Measurements from ENCODE around the gene PKD2L1. TPM values are rescaled to one million over a fixed set of nuclear protein-coding genes. Genes with fewer than 3 reads are reported as not detected.

The PKD2L1 gene
- total and polyA plus RNA-seq, 2 of the 8 experiments (the other 6 are each of a cell fraction or from before 2014, with no cell fraction given): 0.20 to 0.33 TPM

DNA sequence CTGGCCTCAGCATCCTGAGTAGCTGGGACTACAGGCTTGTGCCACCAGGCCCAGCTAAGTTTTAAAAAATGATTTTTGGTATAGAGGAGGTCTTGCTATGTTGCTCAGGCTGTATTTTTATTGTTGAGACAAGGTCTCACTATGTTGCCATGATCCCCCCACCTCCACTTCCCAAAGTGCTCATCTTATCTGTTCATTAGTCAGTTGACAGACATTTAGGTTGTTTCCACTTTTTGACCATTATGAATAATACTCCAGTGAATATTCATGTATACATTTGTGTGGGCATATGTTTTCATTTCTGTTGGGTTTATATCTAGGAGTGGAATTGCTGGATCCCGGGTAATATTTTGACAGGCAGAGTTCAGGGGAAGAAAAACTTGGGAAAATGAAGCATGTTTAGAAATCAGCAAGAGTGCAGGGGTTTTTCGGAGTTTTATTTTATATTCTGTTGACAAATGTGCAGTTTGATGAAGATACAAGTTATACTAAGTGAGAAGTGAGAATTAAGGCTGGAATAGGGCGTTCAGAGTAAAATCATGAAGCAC lies 14.3 kb upstream of the PKD2L1 start:
- POLR2A ChIA-PET (ENCODE audit: partially characterized antibody): interaction anchor here (0.7 to 9.6 kb wide), 6 partner anchors 11 to 184 kb away, joined by 3 to 103 read pairs (median 9); partner anchors contain the start of gene PKD2L1
- Histone ChIP-seq H3K56ac (replicated peaks; ENCODE audit: insufficient read length, low read depth, low read length) (no peak overlapping the region), H3K27ac (ENCODE audit: low read depth, low read length) (no peak overlapping the region)
- TF ChIP-seq RAD21 (IDR thresholded peaks at IDR 0.05 in 1 of 2, conservative IDR thresholded peaks at IDR 0.05 in 1 of 2; ENCODE audit: low read depth in 2 of 2, low read length in 2 of 2) (no peak), SIN3A (conservative IDR thresholded peaks at IDR 0.05 in 1 of 2, IDR thresholded peaks at IDR 0.05 in 1 of 2; ENCODE audit: low read depth in 1 of 2, low read length in 2 of 2) (no peak), CEBPB (IDR thresholded peaks at IDR 0.05; ENCODE audit: low read depth, low read length) (no peak), CTCF (IDR thresholded peaks at IDR 0.05; ENCODE audit: control extremely low read depth in 1 of 3, insufficient read depth in 1 of 3, low read depth in 1 of 3, low read length in 3 of 3) (no peak), NANOG (IDR thresholded peaks at IDR 0.05; ENCODE audit: insufficient read depth, low read depth, low read length, poor library complexity, severe bottlenecking) (no peak), FOSL1 (IDR thresholded peaks at IDR 0.05; ENCODE audit: insufficient read depth, low read depth, low read length) (no peak), RXRA (IDR thresholded peaks at IDR 0.05; ENCODE audit: insufficient read depth, low read depth, low read length) (no peak), TEAD4 (IDR thresholded peaks at IDR 0.05; ENCODE audit: low read depth, low read length) (no peak), KDM5A (IDR thresholded peaks at IDR 0.05; ENCODE audit: low read length) (no peak)

More for the DNA sequence above, 14.3 kb upstream of the PKD2L1 start:
- H3K79me2 ChIP-seq (ENCODE audit: control insufficient read depth in 1 of 2, insufficient read depth in 2 of 2, low read length in 2 of 2): peaks cover 23 to 30% of the 10 kb centered on the region in 2 experiments
- 0 out of 2 replicates have a peak, but pooled peaks cover 5% of the 10 kb centered on the region for H3K79me1 ChIP-seq (ENCODE audit: low read depth, low read length)
- H2BK12ac ChIP-seq (ENCODE audit: low read depth, low read length): no peak overlapping the region
- 65% methylated on average over 3 of the region's 3 CpGs; no CpG with 5 or more reads in 1 of the 2 experiments for WGBS, 2 experiments (ENCODE audit: extremely low coverage in 1 of 2, insufficient coverage in 1 of 2, insufficient read length in 1 of 2, insufficient replicate concordance in 2 of 2, low coverage in 1 of 2, low lambda C conversion rate in 2 of 2, missing lambda C conversion rate in 1 of 2)
- H3K4me2 ChIP-seq (ENCODE audit: insufficient read depth in 1 of 2, low read depth in 2 of 2, low read length in 2 of 2): no peak overlapping the region
- H2BK5ac ChIP-seq (ENCODE audit: low read depth, low read length): no peak overlapping the region
- no peak overlapping the region for H3K18ac ChIP-seq (ENCODE audit: extremely low read depth, low read length)
- DNase-seq (ENCODE audit: low read depth in 1 of 2, low spot score in 2 of 2) (no peak), FAIRE-seq (no peak)
- no peak overlapping the region for H3K23ac ChIP-seq (ENCODE audit: insufficient read length)
- H3K4me1 ChIP-seq (replicated peaks in 1 of 4; ENCODE audit: control insufficient read depth in 3 of 4, insufficient read depth in 4 of 4, low read length in 3 of 4): peaks cover 11 to 29% (median 17%) of the 10 kb centered on the region in 4 experiments
- H4K5ac ChIP-seq (ENCODE audit: insufficient read length, low read depth, low read length): no peak overlapping the region
- peaks cover 7 to 14% (median 11%) of the 10 kb centered on the region in 4 experiments; a peak in 6 of 8 replicates for H3K36me3 ChIP-seq (ENCODE audit: control insufficient read depth in 2 of 4, insufficient read depth in 4 of 4, low read length in 3 of 4)
- peaks cover 14% of the 10 kb centered on the region for H3K23me2 ChIP-seq (ENCODE audit: low read depth, low read length)
- H3K9ac ChIP-seq (replicated peaks in 1 of 4; ENCODE audit: extremely low read depth in 1 of 4, low read depth in 3 of 4, low read length in 3 of 4): no peak overlapping the region
- H2BK120ac ChIP-seq (replicated peaks; ENCODE audit: low read depth, low read length): no peak overlapping the region
- H2AFZ ChIP-seq (ENCODE audit: low read length): no peak overlapping the region
- no peaks in the 10 kb centered on the region; a peak in 2 of 7 replicates for H3K27me3 ChIP-seq (replicated peaks in 1 of 4; ENCODE audit: control insufficient read depth in 3 of 4, extremely low read depth in 1 of 4, insufficient read depth in 3 of 4, low read length in 3 of 4)
- H2BK15ac ChIP-seq (ENCODE audit: low read length): 0 out of 2 replicates have a peak overlapping the region, but pooled peaks have one; percentile 67
- H3K4me3 ChIP-seq (ENCODE audit: extremely low read depth in 1 of 4, insufficient read depth in 2 of 4, low read depth in 3 of 4, low read length in 4 of 4): no peak overlapping the region
- H4K91ac ChIP-seq (replicated peaks; ENCODE audit: insufficient read length, low read length): no peak overlapping the region
- H2BK20ac ChIP-seq (ENCODE audit: low read length): no peak overlapping the region
- H3K14ac ChIP-seq (ENCODE audit: insufficient read length): no peak overlapping the region
- H2AK5ac ChIP-seq (ENCODE audit: low read depth, low read length): no peak overlapping the region
- CTCF ChIA-PET (ENCODE audit: partially characterized antibody): interaction anchor here (0.7 to 21.7 kb wide), 8 partner anchors 10 to 173 kb away, joined by 3 to 226 read pairs (median 6); partner anchors contain the start of genes PKD2L1 and SEC31B
- no peak overlapping the region for H3K4ac ChIP-seq (replicated peaks; ENCODE audit: insufficient read length, low read depth, low read length)
- no peaks in the 10 kb centered on the region for H3K9me3 ChIP-seq (ENCODE audit: insufficient read depth in 2 of 2, low read depth in 1 of 2, low read length in 1 of 2)
- peaks cover 9 to 15% of the 10 kb centered on the region in 2 experiments for H4K20me1 ChIP-seq (replicated peaks in 1 of 2; ENCODE audit: control insufficient read depth in 1 of 2, insufficient read depth in 2 of 2, low read length in 2 of 2)
- H4K8ac ChIP-seq (ENCODE audit: extremely low read depth, insufficient read depth, low read length): no peak overlapping the region

Measured in H1 (cell line).